ENCODE data around the gene MOCS3. TPM values are rescaled to one million over a fixed set of nuclear protein-coding genes. Genes with fewer than 3 reads are reported as not detected.
A peak's percentile ranks its signal among the peaks of the same experiment; 100 is the strongest.

Gene MOCS3
- total and polyA plus RNA-seq, 4 experiments from 2014 or later: 3.9 to 8.9 (median 6.8) TPM

- no peaks in the 10 kb centered on the region for H3K36me3 Mint-ChIP-seq
- H3K27ac Mint-ChIP-seq: no peak overlapping the region
- no peaks in the 10 kb centered on the region for H3K27me3 ChIP-seq (ENCODE audit: insufficient read depth, low read length)
- H3K4me3 ChIP-seq (ENCODE audit: low read length in 2 of 2): no peak overlapping the region
- no peak for DNase-seq
- H3K4me1 Mint-ChIP-seq: peaks cover 0 to 2% (median under 1%) of the 10 kb centered on the region in 4 donors
- ChIA-PET CTCF (ENCODE audit: partially characterized antibody) (interaction anchor here (0.6 to 14.1 kb wide), 5 partner anchors 69 to 632 kb away, joined by 3 to 173 read pairs (median 5); no protein-coding TSS in a partner anchor), POLR2A (ENCODE audit: partially characterized antibody) (no interaction called here)
- H3K27ac ChIP-seq (ENCODE audit: low read depth, low read length): no peak overlapping the region
- H3K27me3 Mint-ChIP-seq: peaks cover 12 to 23% of the 10 kb centered on the region in 2 donors
- no peaks in the 10 kb centered on the region for H3K4me1 ChIP-seq (ENCODE audit: insufficient read depth, low read length)
- H3K36me3 ChIP-seq (ENCODE audit: insufficient read depth, low read length): no peaks in the 10 kb centered on the region
- H3K9me3 Mint-ChIP-seq: no peaks in the 10 kb centered on the region
- intact Hi-C loops (cut with micrococcal nuclease): no loop called here
- H3K9me3 ChIP-seq (ENCODE audit: control insufficient read depth in 1 of 2, low read length in 2 of 2): no peaks in the 10 kb centered on the region
- no peak overlapping the region for H3K4me3 Mint-ChIP-seq
These were observed 32.5 kb downstream of the MOCS3 start for GRCh38 chr20:50991076-50991475.

- Mint-ChIP-seq H3K27me3 (peaks cover 3 to 20% of the 10 kb centered on the region in 2 donors), H3K36me3 (no peaks in the 10 kb centered on the region), H3K9me3 (no peaks in the 10 kb centered on the region), H3K4me1 (peaks cover 0 to 2% (median under 1%) of the 10 kb centered on the region in 4 donors), H3K4me3 (no peak overlapping the region), H3K27ac (peak overlapping the region in 1 of 7 donors; percentile 13)
- DNase-seq: no peak
- Histone ChIP-seq H3K4me3 (ENCODE audit: low read length in 2 of 2) (no peak overlapping the region), H3K27me3 (ENCODE audit: insufficient read depth, low read length) (no peaks in the 10 kb centered on the region), H3K36me3 (ENCODE audit: insufficient read depth, low read length) (no peaks in the 10 kb centered on the region), H3K4me1 (ENCODE audit: insufficient read depth, low read length) (no peaks in the 10 kb centered on the region), H3K9me3 (ENCODE audit: control insufficient read depth in 1 of 2, low read length in 2 of 2) (no peaks in the 10 kb centered on the region), H3K27ac (ENCODE audit: low read depth, low read length) (no peak overlapping the region)
- POLR2A ChIA-PET (ENCODE audit: partially characterized antibody): no interaction called here
- intact Hi-C loops (cut with micrococcal nuclease): no loop called here
- CTCF ChIA-PET (ENCODE audit: partially characterized antibody): interaction anchor here (0.9 to 14.1 kb wide), 7 partner anchors 10 to 630 kb away, joined by 3 to 173 read pairs (median 5); no protein-coding TSS in a partner anchor
These were observed 33.7 kb downstream of the MOCS3 start for GRCh38 chr20:50992336-50992732.

GRCh38 chr20:50992733-50993457 lies 34.3 kb downstream of the MOCS3 start:
- Mint-ChIP-seq H3K27me3 (peaks cover 0 to 18% of the 10 kb centered on the region in 2 donors), H3K36me3 (no peaks in the 10 kb centered on the region), H3K4me1 (no peaks in the 10 kb centered on the region), H3K9me3 (no peaks in the 10 kb centered on the region), H3K4me3 (no peak overlapping the region), H3K27ac (no peak overlapping the region)
- H3K27me3 ChIP-seq (ENCODE audit: insufficient read depth, low read length): no peaks in the 10 kb centered on the region
- no peaks in the 10 kb centered on the region for H3K36me3 ChIP-seq (ENCODE audit: insufficient read depth, low read length)
- ChIA-PET CTCF (ENCODE audit: partially characterized antibody) (interaction anchor here (0.9 to 14.1 kb wide), 6 partner anchors 9 to 332 kb away, joined by 3 to 173 read pairs (median 13); no protein-coding TSS in a partner anchor), POLR2A (ENCODE audit: partially characterized antibody) (no interaction called here)
- no peaks in the 10 kb centered on the region for H3K4me1 ChIP-seq (ENCODE audit: insufficient read depth, low read length)
- H3K27ac ChIP-seq (ENCODE audit: low read depth, low read length): no peak overlapping the region
- intact Hi-C loops (cut with micrococcal nuclease): no loop called here
- no peak overlapping the region for H3K4me3 ChIP-seq (ENCODE audit: low read length in 2 of 2)
- H3K9me3 ChIP-seq (ENCODE audit: control insufficient read depth in 1 of 2, low read length in 2 of 2): no peaks in the 10 kb centered on the region
- peak; percentile 22 to 55 (median 33) for DNase-seq

GRCh38 chr20:50993876-50994275 lies 35.3 kb downstream of the MOCS3 start:
- Histone ChIP-seq H3K36me3 (ENCODE audit: insufficient read depth, low read length) (no peaks in the 10 kb centered on the region), H3K27me3 (ENCODE audit: insufficient read depth, low read length) (no peaks in the 10 kb centered on the region), H3K4me3 (ENCODE audit: low read length in 2 of 2) (no peak overlapping the region), H3K27ac (ENCODE audit: low read depth, low read length) (no peak overlapping the region), H3K9me3 (ENCODE audit: control insufficient read depth in 1 of 2, low read length in 2 of 2) (no peaks in the 10 kb centered on the region), H3K4me1 (ENCODE audit: insufficient read depth, low read length) (no peaks in the 10 kb centered on the region)
- no peaks in the 10 kb centered on the region for H3K9me3 Mint-ChIP-seq
- ChIA-PET CTCF (ENCODE audit: partially characterized antibody) (interaction anchor here (3.2 to 14.1 kb wide), 2 partner anchors 12 to 314 kb away, joined by 22 to 173 read pairs; no protein-coding TSS in a partner anchor), POLR2A (ENCODE audit: partially characterized antibody) (no interaction called here)
- H3K4me3 Mint-ChIP-seq: no peak overlapping the region
- H3K27ac Mint-ChIP-seq: no peak overlapping the region
- peaks cover 0 to 21% of the 10 kb centered on the region in 2 donors for H3K27me3 Mint-ChIP-seq
- intact Hi-C loops (cut with micrococcal nuclease): no loop called here
- no peaks in the 10 kb centered on the region for H3K4me1 Mint-ChIP-seq
- no peaks in the 10 kb centered on the region for H3K36me3 Mint-ChIP-seq
- no peak for DNase-seq

GRCh38 chr20:50995506-50995905 lies 36.9 kb downstream of the MOCS3 start:
- Mint-ChIP-seq H3K4me3 (no peak overlapping the region), H3K4me1 (no peaks in the 10 kb centered on the region), H3K27me3 (peaks cover 4 to 25% of the 10 kb centered on the region in 2 donors), H3K9me3 (no peaks in the 10 kb centered on the region), H3K36me3 (no peaks in the 10 kb centered on the region), H3K27ac (no peak overlapping the region)
- Histone ChIP-seq H3K9me3 (ENCODE audit: control insufficient read depth in 1 of 2, low read length in 2 of 2) (no peaks in the 10 kb centered on the region), H3K27me3 (ENCODE audit: insufficient read depth, low read length) (no peaks in the 10 kb centered on the region), H3K4me1 (ENCODE audit: insufficient read depth, low read length) (no peaks in the 10 kb centered on the region), H3K4me3 (ENCODE audit: low read length in 2 of 2) (no peak overlapping the region), H3K27ac (ENCODE audit: low read depth, low read length) (no peak overlapping the region), H3K36me3 (ENCODE audit: insufficient read depth, low read length) (no peaks in the 10 kb centered on the region)
- intact Hi-C loops (cut with micrococcal nuclease): no loop called here
- ChIA-PET CTCF (ENCODE audit: partially characterized antibody) (interaction anchor here (0.7 to 1.6 kb wide), 2 partner anchors 8 to 212 kb away, joined by 3 to 8 read pairs; no protein-coding TSS in a partner anchor), POLR2A (ENCODE audit: partially characterized antibody) (no interaction called here)
- no peak for DNase-seq

GRCh38 chr20:50996901-50997865 lies 38.6 kb downstream of the MOCS3 start:
- Mint-ChIP-seq H3K9me3 (no peaks in the 10 kb centered on the region), H3K4me3 (no peak overlapping the region), H3K36me3 (no peaks in the 10 kb centered on the region), H3K4me1 (no peaks in the 10 kb centered on the region), H3K27me3 (peaks cover 11 to 35% of the 10 kb centered on the region in 2 donors), H3K27ac (no peak overlapping the region)
- no peak for DNase-seq
- Histone ChIP-seq H3K36me3 (ENCODE audit: insufficient read depth, low read length) (no peaks in the 10 kb centered on the region), H3K9me3 (ENCODE audit: control insufficient read depth in 1 of 2, low read length in 2 of 2) (no peaks in the 10 kb centered on the region), H3K4me3 (ENCODE audit: low read length in 2 of 2) (no peak overlapping the region), H3K27me3 (ENCODE audit: insufficient read depth, low read length) (no peaks in the 10 kb centered on the region), H3K27ac (ENCODE audit: low read depth, low read length) (no peak overlapping the region), H3K4me1 (ENCODE audit: insufficient read depth, low read length) (no peaks in the 10 kb centered on the region)
- POLR2A ChIA-PET (ENCODE audit: partially characterized antibody): no interaction called here
- intact Hi-C loops (cut with micrococcal nuclease): no loop called here
- CTCF ChIA-PET (ENCODE audit: partially characterized antibody): interaction anchor here (1.3 to 1.6 kb wide), 3 partner anchors 9 to 13 kb away, joined by 5 to 8 read pairs (median 7); no protein-coding TSS in a partner anchor

GRCh38 chr20:50999355-50999754 lies 40.7 kb downstream of the MOCS3 start:
- Mint-ChIP-seq H3K4me1 (no peaks in the 10 kb centered on the region), H3K36me3 (no peaks in the 10 kb centered on the region), H3K27me3 (peaks cover 14 to 42% of the 10 kb centered on the region in 2 donors), H3K27ac (no peak overlapping the region), H3K4me3 (no peak overlapping the region), H3K9me3 (no peaks in the 10 kb centered on the region)
- H3K27me3 ChIP-seq (ENCODE audit: insufficient read depth, low read length): no peaks in the 10 kb centered on the region
- no peaks in the 10 kb centered on the region for H3K36me3 ChIP-seq (ENCODE audit: insufficient read depth, low read length)
- ChIA-PET CTCF (ENCODE audit: partially characterized antibody) (interaction anchor here (1.0 kb wide), 1 partner anchor 12 kb away, joined by 7 read pairs; no protein-coding TSS in a partner anchor), POLR2A (ENCODE audit: partially characterized antibody) (no interaction called here)
- H3K27ac ChIP-seq (ENCODE audit: low read depth, low read length): no peak overlapping the region
- H3K9me3 ChIP-seq (ENCODE audit: control insufficient read depth in 1 of 2, low read length in 2 of 2): no peaks in the 10 kb centered on the region
- H3K4me1 ChIP-seq (ENCODE audit: insufficient read depth, low read length): no peaks in the 10 kb centered on the region
- intact Hi-C loops (cut with micrococcal nuclease): no loop called here
- H3K4me3 ChIP-seq (ENCODE audit: low read length in 2 of 2): no peak overlapping the region
- no peak for DNase-seq

All from CD4-positive, alpha-beta memory T cell (primary cell).